IPS-15b (cell line): ENCODE results near the gene CELSR3.

Source experiments
- H3K27me3 ChIP-seq: one replicate; pipeline ENCODE4 v1.6.1; 2013; ENCODE audit warnings: low read length; ENCODE audit not compliant: control insufficient read depth, insufficient read depth
- H3K36me3 ChIP-seq: one replicate; pipeline ENCODE4 v1.6.1; 2013; ENCODE audit warnings: low read length; ENCODE audit not compliant: control insufficient read depth, insufficient read depth
- H3K4me1 ChIP-seq: one replicate; pipeline ENCODE4 v1.6.1; 2013; ENCODE audit warnings: mild to moderate bottlenecking, low read length; ENCODE audit not compliant: control insufficient read depth, insufficient read depth
- H3K4me3 ChIP-seq: one replicate; pipeline ENCODE4 v1.5.1; 2013; ENCODE audit warnings: low read depth, low read length
- H3K9ac ChIP-seq: one replicate; pipeline ENCODE4 v1.6.1; 2013; ENCODE audit warnings: low read depth, mild to moderate bottlenecking, low read length
- H3K9me3 ChIP-seq: one replicate; pipeline ENCODE4 v1.6.1; 2013; ENCODE audit warnings: mild to moderate bottlenecking, low read length; ENCODE audit not compliant: control insufficient read depth, insufficient read depth

The CELSR3 gene

GRCh38 chr3:48696156-48696555 lies 33.5 kb upstream of the CELSR3 start:
- Histone ChIP-seq H3K4me3 (no peak overlapping the region), H3K9ac (no peak overlapping the region), H3K36me3 (peaks cover 48% of the 10 kb centered on the region), H3K27me3 (no peaks in the 10 kb centered on the region), H3K4me1 (no peaks in the 10 kb centered on the region), H3K9me3 (no peaks in the 10 kb centered on the region)

GRCh38 chr3:48695393-48695753 lies 32.7 kb upstream of the CELSR3 start:
- Histone ChIP-seq H3K9ac (no peak overlapping the region), H3K9me3 (no peaks in the 10 kb centered on the region), H3K36me3 (peaks cover 54% of the 10 kb centered on the region), H3K27me3 (no peaks in the 10 kb centered on the region), H3K4me1 (no peaks in the 10 kb centered on the region), H3K4me3 (peak overlapping the region; percentile 30)

- no peaks in the 10 kb centered on the region for H3K9me3 ChIP-seq
- no peaks in the 10 kb centered on the region for H3K4me1 ChIP-seq
- H3K9ac ChIP-seq, result no peak overlapping the region
- H3K4me3 ChIP-seq, result peak overlapping the region; percentile 30
- no peaks in the 10 kb centered on the region for H3K27me3 ChIP-seq
- H3K36me3 ChIP-seq, result peaks cover 57% of the 10 kb centered on the region
Measured at GRCh38 chr3:48694610-48695392, 32.1 kb upstream of the CELSR3 start.

- Histone ChIP-seq H3K36me3 (peaks cover 56% of the 10 kb centered on the region), H3K27me3 (no peaks in the 10 kb centered on the region), H3K9ac (no peak overlapping the region), H3K9me3 (no peaks in the 10 kb centered on the region), H3K4me1 (no peaks in the 10 kb centered on the region), H3K4me3 (no peak overlapping the region)
Measured at GRCh38 chr3:48693826-48694225, 31.1 kb upstream of the CELSR3 start.

- H3K4me3 ChIP-seq, result no peak overlapping the region
- no peaks in the 10 kb centered on the region for H3K9me3 ChIP-seq
- peaks cover 63% of the 10 kb centered on the region for H3K36me3 ChIP-seq
- H3K9ac ChIP-seq, result no peak overlapping the region
- no peaks in the 10 kb centered on the region for H3K4me1 ChIP-seq
- no peaks in the 10 kb centered on the region for H3K27me3 ChIP-seq
Measured at GRCh38 chr3:48692551-48692950, 29.9 kb upstream of the CELSR3 start.

- H3K9me3 ChIP-seq, result no peaks in the 10 kb centered on the region
- H3K9ac ChIP-seq, result no peak overlapping the region
- no peaks in the 10 kb centered on the region for H3K4me1 ChIP-seq
- H3K27me3 ChIP-seq, result no peaks in the 10 kb centered on the region
- no peak overlapping the region for H3K4me3 ChIP-seq
- peaks cover 67% of the 10 kb centered on the region for H3K36me3 ChIP-seq
Measured at GRCh38 chr3:48690846-48691458, 28.3 kb upstream of the CELSR3 start.

GRCh38 chr3:48689384-48689783 lies 26.7 kb upstream of the CELSR3 start:
- H3K27me3 ChIP-seq, result no peaks in the 10 kb centered on the region
- H3K9ac ChIP-seq, result no peak overlapping the region
- peaks cover 60% of the 10 kb centered on the region for H3K36me3 ChIP-seq
- H3K4me3 ChIP-seq, result no peak overlapping the region
- H3K4me1 ChIP-seq, result peaks cover 2% of the 10 kb centered on the region
- no peaks in the 10 kb centered on the region for H3K9me3 ChIP-seq

GRCh38 chr3:48688737-48689075 lies 26.0 kb upstream of the CELSR3 start:
- Histone ChIP-seq H3K27me3 (no peaks in the 10 kb centered on the region), H3K9ac (no peak overlapping the region)

GRCh38 chr3:48688032-48688736 lies 25.5 kb upstream of the CELSR3 start:
- Histone ChIP-seq H3K9me3 (no peaks in the 10 kb centered on the region), H3K9ac (no peak overlapping the region), H3K27me3 (no peaks in the 10 kb centered on the region), H3K36me3 (peaks cover 51% of the 10 kb centered on the region), H3K4me3 (no peak overlapping the region), H3K4me1 (peaks cover 4% of the 10 kb centered on the region)

More at GRCh38 chr3:48688737-48689075, 26.0 kb upstream of the CELSR3 start:
- Histone ChIP-seq H3K4me3 (no peak overlapping the region), H3K9me3 (no peaks in the 10 kb centered on the region), H3K4me1 (peaks cover 4% of the 10 kb centered on the region), H3K36me3 (peaks cover 56% of the 10 kb centered on the region)

GRCh38 chr3:48687220-48687678 lies 24.6 kb upstream of the CELSR3 start:
- Histone ChIP-seq H3K4me1 (peaks cover 4% of the 10 kb centered on the region), H3K9ac (no peak overlapping the region), H3K4me3 (no peak overlapping the region), H3K9me3 (no peaks in the 10 kb centered on the region), H3K27me3 (no peaks in the 10 kb centered on the region), H3K36me3 (peaks cover 46% of the 10 kb centered on the region)

- H3K9ac ChIP-seq, result no peak overlapping the region
- H3K36me3 ChIP-seq, result peaks cover 46% of the 10 kb centered on the region
- no peaks in the 10 kb centered on the region for H3K9me3 ChIP-seq
- peak overlapping the region; percentile 91 for H3K4me3 ChIP-seq
- peaks cover 4% of the 10 kb centered on the region for H3K4me1 ChIP-seq
- no peaks in the 10 kb centered on the region for H3K27me3 ChIP-seq
Measured at GRCh38 chr3:48686538-48687219, 24.0 kb upstream of the CELSR3 start.
